ENCODE data around the gene LRRK1.

DNA sequence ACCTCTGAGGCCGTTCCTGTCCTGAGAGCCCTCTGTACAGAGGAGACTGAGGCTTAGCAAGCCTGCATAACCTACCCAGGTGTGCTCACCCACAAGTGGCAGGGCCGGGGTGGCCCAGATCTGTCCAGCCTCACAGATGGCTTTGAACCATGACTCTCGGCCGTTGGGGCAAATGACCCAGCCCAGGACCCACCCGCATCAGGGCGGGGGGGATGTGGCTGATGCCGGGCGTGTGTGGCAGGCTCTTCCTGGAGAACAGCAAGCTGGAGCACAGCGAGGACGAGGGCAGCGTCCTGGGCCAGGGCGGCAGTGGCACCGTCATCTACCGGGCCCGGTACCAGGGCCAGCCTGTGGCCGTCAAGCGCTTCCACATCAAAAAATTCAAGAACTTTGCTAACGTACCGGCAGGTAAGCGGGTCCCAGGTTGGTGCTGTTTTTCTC lies 133.5 kb downstream of the LRRK1 start:
- TF ChIP-seq, protein P1, sequence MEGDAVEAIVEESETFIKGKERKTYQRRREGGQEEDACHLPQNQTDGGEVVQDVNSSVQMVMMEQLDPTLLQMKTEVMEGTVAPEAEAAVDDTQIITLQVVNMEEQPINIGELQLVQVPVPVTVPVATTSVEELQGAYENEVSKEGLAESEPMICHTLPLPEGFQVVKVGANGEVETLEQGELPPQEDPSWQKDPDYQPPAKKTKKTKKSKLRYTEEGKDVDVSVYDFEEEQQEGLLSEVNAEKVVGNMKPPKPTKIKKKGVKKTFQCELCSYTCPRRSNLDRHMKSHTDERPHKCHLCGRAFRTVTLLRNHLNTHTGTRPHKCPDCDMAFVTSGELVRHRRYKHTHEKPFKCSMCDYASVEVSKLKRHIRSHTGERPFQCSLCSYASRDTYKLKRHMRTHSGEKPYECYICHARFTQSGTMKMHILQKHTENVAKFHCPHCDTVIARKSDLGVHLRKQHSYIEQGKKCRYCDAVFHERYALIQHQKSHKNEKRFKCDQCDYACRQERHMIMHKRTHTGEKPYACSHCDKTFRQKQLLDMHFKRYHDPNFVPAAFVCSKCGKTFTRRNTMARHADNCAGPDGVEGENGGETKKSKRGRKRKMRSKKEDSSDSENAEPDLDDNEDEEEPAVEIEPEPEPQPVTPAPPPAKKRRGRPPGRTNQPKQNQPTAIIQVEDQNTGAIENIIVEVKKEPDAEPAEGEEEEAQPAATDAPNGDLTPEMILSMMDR (IDR thresholded peaks at IDR 0.05), result no peak
- TF ChIP-seq EP300 (IDR thresholded peaks at IDR 0.05) (no peak), POLR2A (IDR thresholded peaks at IDR 0.05) (no peak)
